GM12878 (cell line): ENCODE results near the gene NCAPD3. TPM values are rescaled to one million over a fixed set of nuclear protein-coding genes. Genes with fewer than 3 reads are reported as not detected.

Experiments used
- BMI1 ChIP-seq: fragments of 450-650 bp; IDR thresholded peaks from 2 replicates; pipeline ENCODE4 v1.6.1; 2016; ENCODE audit warnings: mild to moderate bottlenecking, moderate library complexity, borderline replicate concordance
- CEBPZ ChIP-seq: fragments of 150-350 bp; IDR thresholded peaks from 2 replicates; pipeline ENCODE4 v1.6.1; 2016; ENCODE audit warnings: low read depth, low read length
- CHD1 ChIP-seq: IDR thresholded peaks from 2 replicates; pipeline ENCODE4 v1.6.1; 2012; ENCODE audit warnings: low read depth, low read length, improper control_type of control experiment
- HSF1 ChIP-seq: fragments of 150-350 bp; IDR thresholded peaks from 2 replicates; pipeline ENCODE4 v1.6.1; 2014; ENCODE audit warnings: mild to moderate bottlenecking, low read depth, low read length
- NR2C1 ChIP-seq: fragments of 450-650 bp; IDR thresholded peaks from 2 replicates; pipeline ENCODE4 v1.6.1; 2017; ENCODE audit warnings: antibody characterized with exemption, mild to moderate bottlenecking, moderate library complexity
- PAX8 ChIP-seq: fragments of 450-650 bp; IDR thresholded peaks from 2 replicates; pipeline ENCODE4 v1.6.1; 2017; ENCODE audit warnings: mild to moderate bottlenecking, moderate library complexity
- RB1 ChIP-seq: fragments of 450-650 bp; formaldehyde crosslinking; IDR thresholded peaks from 2 replicates; pipeline ENCODE4 v1.6.1; 2017; ENCODE audit warnings: mild to moderate bottlenecking, borderline replicate concordance
- SIN3A ChIP-seq: IDR thresholded peaks from 2 replicates; pipeline ENCODE4 v1.6.1; 2012; ENCODE audit warnings: low read depth, low read length, improper control_type of control experiment
- SMAD1 ChIP-seq: fragments of 450-650 bp; IDR thresholded peaks from 2 replicates; pipeline ENCODE4 v1.6.1; 2018; ENCODE audit warnings: mild to moderate bottlenecking, low read depth; ENCODE audit not compliant: partially characterized antibody
- SREBF1 ChIP-seq: IDR thresholded peaks from 2 replicates; pipeline ENCODE4 v1.6.1; 2012; ENCODE audit warnings: mild to moderate bottlenecking, low read length
- STAT3 ChIP-seq: IDR thresholded peaks from 2 replicates; pipeline ENCODE4 v1.6.1; 2011; ENCODE audit warnings: low read depth, low read length, improper control_type of control experiment
- TAF1 ChIP-seq: IDR thresholded peaks from 2 replicates; pipeline ENCODE4 v1.6.1; 2011; ENCODE audit warnings: mild to moderate bottlenecking, low read depth, low read length, borderline replicate concordance
- TCF7 ChIP-seq: IDR thresholded peaks from 2 replicates; pipeline ENCODE4 v1.6.1; 2014; ENCODE audit warnings: antibody characterized with exemption, borderline replicate concordance
- ZBTB40 ChIP-seq: fragments of 450-650 bp; IDR thresholded peaks from 2 replicates; pipeline ENCODE4 v1.6.1; 2016; ENCODE audit warnings: mild to moderate bottlenecking, moderate library complexity, borderline replicate concordance
- ZSCAN29 ChIP-seq: fragments of 450-650 bp; IDR thresholded peaks from 2 replicates; pipeline ENCODE4 v1.6.1; 2017; ENCODE audit warnings: mild to moderate bottlenecking, moderate library complexity
- polyA plus RNA-seq, 11 experiments: library from polyadenylated mRNA; depleted of rRNA in 4 of 11; unstranded in 6 of 11; stranded (reverse) in 5 of 11; fragments of >200 nt; fragmentation: Nextera tagmentation in 4 of 11; fragmentation: Illumina TruSeq in 1 of 11; extraction: Ambion mirVana in 4 of 11; extraction: Trizol in 1 of 11; gene quantifications; 1 replicate in 1 of 11; 2 replicates in 10 of 11; pipeline versions ENCODE4 v1.2.1 to v1.2.3, GENCODE V29; 2011 to 2016; ENCODE audit warnings: inconsistent platforms in 2 of 11, missing spikeins in 2 of 11, low read depth in 1 of 11
- total RNA-seq, 4 experiments: library from RNA; depleted of rRNA in 3 of 4; stranded (reverse); fragments of >200 nt in 3 of 4; fragmentation: Illumina TruSeq in 1 of 4; extraction: Trizol in 1 of 4; gene quantifications; 2 replicates each; pipeline versions ENCODE4 v1.2.1 to v1.2.3, GENCODE V29; 2013 to 2021
- TF ChIP-seq, protein P1 (sequence below): fragments of 450-650 bp; formaldehyde crosslinking; IDR thresholded peaks from 2 replicates; pipeline ENCODE4 v1.5.0; 2022; ENCODE audit warnings: mild to moderate bottlenecking, missing genetic modification characterization

NCAPD3 gene
- total and polyA plus RNA-seq, 10 of the 15 experiments (the other 5 are each of a cell fraction or from before 2014, with no cell fraction given), result 14.9 to 58.2 (median 48.2) TPM

- TF ChIP-seq, protein P1, sequence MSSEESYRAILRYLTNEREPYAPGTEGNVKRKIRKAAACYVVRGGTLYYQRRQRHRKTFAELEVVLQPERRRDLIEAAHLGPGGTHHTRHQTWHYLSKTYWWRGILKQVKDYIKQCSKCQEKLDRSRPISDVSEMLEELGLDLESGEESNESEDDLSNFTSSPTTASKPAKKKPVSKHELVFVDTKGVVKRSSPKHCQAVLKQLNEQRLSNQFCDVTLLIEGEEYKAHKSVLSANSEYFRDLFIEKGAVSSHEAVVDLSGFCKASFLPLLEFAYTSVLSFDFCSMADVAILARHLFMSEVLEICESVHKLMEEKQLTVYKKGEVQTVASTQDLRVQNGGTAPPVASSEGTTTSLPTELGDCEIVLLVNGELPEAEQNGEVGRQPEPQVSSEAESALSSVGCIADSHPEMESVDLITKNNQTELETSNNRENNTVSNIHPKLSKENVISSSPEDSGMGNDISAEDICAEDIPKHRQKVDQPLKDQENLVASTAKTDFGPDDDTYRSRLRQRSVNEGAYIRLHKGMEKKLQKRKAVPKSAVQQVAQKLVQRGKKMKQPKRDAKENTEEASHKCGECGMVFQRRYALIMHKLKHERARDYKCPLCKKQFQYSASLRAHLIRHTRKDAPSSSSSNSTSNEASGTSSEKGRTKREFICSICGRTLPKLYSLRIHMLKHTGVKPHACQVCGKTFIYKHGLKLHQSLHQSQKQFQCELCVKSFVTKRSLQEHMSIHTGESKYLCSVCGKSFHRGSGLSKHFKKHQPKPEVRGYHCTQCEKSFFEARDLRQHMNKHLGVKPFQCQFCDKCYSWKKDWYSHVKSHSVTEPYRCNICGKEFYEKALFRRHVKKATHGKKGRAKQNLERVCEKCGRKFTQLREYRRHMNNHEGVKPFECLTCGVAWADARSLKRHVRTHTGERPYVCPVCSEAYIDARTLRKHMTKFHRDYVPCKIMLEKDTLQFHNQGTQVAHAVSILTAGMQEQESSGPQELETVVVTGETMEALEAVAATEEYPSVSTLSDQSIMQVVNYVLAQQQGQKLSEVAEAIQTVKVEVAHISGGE, result no peak
- peak; percentile 70; the same call in 1 of the 2 replicates for TF ChIP-seq SIN3A
- TF ChIP-seq ZBTB40, result peak; percentile 58; the same call in 1 of the 2 replicates
- no peak for TF ChIP-seq CEBPZ
- TF ChIP-seq STAT3, result no peak
- peak; percentile 90 for TF ChIP-seq NR2C1
- 0 out of 2 replicates have a peak, but pooled peaks have one; percentile 48 for TF ChIP-seq CHD1
- no peak for TF ChIP-seq PAX8
- peak; percentile 92; the same call in 1 of the 2 replicates for TF ChIP-seq RB1
- no peak for TF ChIP-seq TCF7
- no peak for TF ChIP-seq SREBF1
- peak; percentile 60; the same call in 1 of the 2 replicates for TF ChIP-seq TAF1
- no peak for TF ChIP-seq SMAD1
- 0 out of 2 replicates have a peak, but pooled peaks have one; percentile 22 for TF ChIP-seq ZSCAN29
- no peak for TF ChIP-seq BMI1
- TF ChIP-seq HSF1, result peak; percentile 63; the same call in 1 of the 2 replicates
These were observed at the start of gene NCAPD3, which contains the start of gene VPS26B (continued) for GRCh38 chr11:134223836-134224709.
